Measurements from ENCODE around the gene DPM3.
A peak's percentile ranks its signal among the peaks of the same experiment; 100 is the strongest.
"Not testable (repeated sequence)": the region's sequence is repeated elsewhere in the genome, so short reads cannot be mapped to it uniquely, and the experiment has no call there.

DPM3 gene

GRCh38 chr1:155175281-155175926 lies 35.1 kb upstream of the DPM3 start:
- no peak for DNase-seq

DNA sequence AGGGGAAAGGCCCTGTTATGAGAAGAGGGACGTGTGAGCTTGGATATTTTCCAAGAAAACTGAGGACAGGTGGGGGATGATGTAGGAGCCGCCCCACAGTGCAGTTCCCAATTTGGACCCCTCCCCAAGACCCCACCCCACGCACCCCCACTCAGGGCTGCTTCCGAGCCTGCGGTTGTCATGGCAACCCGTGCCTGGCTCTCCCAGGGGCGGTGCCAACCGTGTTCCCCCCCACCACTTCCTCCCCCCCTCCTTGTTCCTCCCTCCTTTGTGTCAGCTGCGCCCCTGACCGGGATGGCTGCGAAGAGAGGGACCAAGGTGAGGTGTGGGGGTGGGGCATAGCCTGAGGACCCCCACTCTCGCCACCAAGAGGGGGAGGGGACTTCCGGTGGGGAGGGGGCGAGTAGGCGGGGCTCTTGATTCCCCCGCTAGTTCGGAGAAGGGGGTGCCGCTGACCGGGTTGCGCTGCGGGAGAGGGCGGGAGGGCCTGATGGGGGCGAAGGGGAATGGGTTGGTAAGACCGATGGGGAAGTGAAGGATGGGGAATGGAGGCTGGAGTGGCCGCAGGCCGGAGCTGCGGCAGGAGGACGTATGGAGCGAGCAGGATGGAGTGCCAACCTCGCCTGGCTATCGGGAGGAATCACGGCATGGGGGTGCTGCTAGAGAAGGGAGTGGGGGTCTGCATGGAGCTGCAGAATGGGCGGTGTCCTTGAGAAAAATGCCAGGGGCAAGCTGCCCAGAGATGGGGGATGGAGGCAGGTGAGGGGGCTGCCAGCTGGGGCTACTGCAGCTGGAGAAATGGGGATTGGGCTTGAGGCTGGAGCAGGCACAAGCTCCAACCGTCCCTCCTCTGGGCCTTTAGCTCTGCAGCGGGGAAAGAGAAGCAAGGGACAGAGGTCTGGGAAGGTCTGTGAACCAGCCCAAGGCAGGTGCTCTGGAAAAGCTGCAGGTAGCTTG lies 34.3 kb upstream of the DPM3 start:
- peak; percentile 74 for DNase-seq

- peak; percentile 80 for DNase-seq
Measured at GRCh38 chr1:155173478-155174323, 33.4 kb upstream of the DPM3 start, which contains the start of gene TRIM46. Gene TRIM46, plus strand, starts transcription at chr1:155173849. Its CDS starts 118 bp downstream, at chr1:155173967.

DNA sequence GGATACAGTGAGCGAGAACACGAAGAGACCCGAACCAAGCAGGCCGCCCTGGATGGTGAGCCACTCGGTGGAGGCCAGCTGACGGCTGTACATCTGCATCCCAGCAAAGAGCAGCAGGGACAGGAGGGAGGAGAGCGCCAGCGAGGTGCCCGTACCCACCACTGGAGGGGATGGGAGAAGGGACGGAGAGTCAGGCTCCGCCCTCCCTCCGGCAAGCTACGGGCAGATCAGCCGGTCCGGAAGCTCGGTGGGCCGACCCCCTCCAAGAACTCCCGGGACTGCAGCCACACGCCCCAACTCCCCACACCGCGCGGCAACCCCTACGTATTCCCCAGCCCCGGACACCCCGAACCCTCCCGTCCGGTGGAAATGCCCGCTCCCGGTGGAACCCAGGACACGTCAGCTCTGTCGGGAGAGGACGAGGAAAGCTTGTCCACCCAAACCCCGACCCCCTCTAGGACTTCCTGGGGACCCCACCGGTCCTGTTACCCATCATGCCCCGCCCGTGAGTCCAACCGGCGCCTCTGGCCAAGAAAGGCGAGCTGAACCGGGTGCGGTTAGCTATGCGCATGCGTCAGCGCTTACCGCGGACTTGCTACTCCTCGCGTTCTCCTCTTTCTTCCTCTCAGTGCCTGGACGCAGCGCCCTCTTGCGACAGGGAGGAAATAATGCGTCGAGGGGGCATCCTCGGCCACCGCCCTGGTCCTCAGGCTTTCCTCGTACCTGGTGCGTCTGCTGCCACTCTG lies 32.6 kb upstream of the DPM3 start, which contains the start of gene KRTCAP2:
Gene KRTCAP2 (minus strand): TSS at position 573 of the 746 bp plus-strand sequence. CDS start 80 bp downstream, at position 493.
- DNase-seq = peak; percentile 96

GRCh38 chr1:155171836-155172731 lies 31.8 kb upstream of the DPM3 start:
- no peak for DNase-seq

DNA sequence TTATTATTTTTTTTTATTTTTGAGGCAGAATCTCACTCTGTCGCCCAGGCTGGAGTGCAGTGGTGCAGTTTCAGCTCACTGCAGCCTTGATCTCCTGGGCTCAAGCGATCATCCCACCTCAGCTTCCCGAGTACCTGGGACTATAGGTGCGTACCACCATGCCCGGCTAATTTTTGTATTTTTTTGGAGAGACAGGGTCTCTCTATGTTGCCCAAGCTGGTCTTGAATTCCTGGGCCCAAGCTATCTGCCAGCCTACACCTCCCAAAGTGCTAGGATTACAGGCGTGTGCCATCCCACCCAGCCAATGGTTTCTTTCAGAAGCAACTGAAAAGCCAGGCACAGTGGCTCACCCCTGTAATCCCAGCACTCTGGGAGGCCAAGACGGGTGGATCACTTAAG lies 30.5 kb upstream of the DPM3 start:
- no peak for DNase-seq

DNA sequence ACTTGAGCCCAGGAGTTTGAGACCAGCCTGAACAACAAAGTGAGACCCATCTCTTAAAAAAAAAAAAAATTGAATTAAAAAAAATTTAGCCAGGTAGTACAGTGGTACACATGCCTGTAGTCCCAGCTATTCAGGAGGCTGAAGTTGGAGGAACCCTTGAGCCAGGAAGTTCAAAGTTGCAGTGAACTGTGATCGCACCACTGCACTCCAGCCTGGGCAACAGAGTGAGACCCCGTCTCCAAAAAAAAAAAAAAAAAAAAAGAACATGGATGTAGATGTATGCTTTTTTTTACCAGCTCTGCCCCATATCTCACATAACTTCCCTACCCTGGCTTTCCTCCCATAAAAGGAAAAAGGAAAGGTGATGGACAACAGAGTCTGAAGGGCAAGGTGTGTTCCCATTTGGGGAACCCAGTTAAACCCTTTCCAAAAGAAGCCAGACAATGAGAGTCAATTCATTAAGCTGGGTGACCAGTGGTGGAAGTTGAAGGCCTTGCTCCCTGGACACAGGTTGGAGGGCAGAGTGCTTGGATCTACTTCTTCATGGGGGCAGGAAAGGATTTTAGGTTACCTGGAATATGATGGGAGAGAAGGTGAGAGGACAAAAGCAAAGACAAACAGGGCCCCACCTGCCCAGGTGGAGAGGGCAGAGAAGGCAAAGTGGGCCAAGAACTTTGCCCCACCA lies 29.9 kb upstream of the DPM3 start:
- DNase-seq = no peak

- no peak for DNase-seq
Measured at GRCh38 chr1:155169541-155169940, 29.2 kb upstream of the DPM3 start.

GRCh38 chr1:155168456-155169210 lies 28.3 kb upstream of the DPM3 start:
- DNase-seq = no peak

DNA sequence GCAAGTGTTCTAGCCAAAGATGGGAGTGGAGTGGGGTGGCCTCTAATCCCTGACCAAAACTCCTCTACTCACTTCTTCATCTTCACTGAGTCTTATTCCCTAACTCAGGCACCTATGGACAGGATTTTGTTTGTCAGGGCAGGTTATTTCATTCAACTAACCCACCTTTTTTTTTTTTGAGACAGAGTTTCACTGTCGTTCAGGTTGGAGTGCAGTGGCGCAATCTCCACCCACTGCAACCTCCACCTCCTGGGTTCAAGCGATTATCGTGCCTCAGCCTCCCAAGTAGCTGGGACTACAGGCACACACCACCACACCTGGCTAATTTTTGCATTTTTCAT lies 27.7 kb upstream of the DPM3 start:
- DNase-seq = not testable (repeated sequence)

GRCh38 chr1:155167166-155168104 lies 27.1 kb upstream of the DPM3 start:
- DNase-seq = peak; percentile 87

DNA sequence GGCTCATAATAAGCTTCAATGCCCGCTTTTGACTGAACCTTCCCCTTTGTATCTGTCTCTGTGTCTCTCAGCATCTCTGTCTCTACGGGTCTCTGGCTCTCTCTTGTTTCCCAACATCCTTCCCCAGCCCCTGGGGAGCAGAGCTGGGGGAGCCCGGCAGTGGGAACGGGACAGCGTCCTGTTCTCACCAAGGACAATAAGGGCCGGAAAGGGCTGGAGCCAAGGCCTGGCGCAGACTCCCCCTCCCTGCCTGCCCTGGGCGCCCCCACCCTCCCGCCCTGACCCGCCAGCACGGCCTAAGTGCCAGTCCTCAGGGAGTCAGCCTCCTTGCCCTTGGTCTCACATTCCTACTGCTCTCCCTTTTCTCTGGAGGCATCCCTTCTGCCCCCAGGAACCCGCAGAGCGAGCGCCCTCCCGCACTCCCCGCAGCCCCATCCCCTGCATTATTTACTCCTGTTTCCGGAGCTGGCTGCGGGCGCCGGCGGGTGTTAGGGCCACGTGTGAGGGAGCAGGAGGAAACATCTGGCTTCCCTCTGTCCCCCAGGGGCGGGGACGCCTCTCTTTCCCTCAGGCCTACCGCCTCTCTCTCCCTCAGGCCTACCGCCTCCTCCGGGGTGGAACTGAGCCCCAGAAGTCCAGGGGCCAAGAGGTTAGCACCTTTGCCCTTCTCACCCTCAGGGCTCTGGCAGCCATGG lies 26.3 kb upstream of the DPM3 start:
- no peak for DNase-seq

DNA sequence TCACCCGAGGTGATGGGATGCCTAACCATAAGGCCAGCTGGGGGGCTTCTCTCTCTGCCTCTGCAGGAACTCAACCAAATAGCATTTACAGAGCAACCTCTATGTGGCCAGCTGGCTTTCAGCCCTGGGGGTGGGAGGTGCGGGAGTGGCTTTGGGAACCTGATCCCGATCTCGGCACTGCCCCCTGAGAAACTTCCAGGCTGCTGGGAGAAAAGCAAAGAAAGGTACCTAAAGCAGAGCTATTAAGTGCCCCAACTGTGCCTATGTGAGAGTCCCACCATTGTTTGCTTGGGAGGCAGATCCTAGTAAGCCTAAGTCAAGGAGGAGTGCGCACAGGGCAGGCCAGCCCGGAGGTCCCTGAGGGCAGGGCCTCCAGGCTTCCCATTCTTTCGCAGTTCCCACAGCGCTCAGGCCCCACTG lies 25.7 kb upstream of the DPM3 start:
- no peak for DNase-seq

DNA sequence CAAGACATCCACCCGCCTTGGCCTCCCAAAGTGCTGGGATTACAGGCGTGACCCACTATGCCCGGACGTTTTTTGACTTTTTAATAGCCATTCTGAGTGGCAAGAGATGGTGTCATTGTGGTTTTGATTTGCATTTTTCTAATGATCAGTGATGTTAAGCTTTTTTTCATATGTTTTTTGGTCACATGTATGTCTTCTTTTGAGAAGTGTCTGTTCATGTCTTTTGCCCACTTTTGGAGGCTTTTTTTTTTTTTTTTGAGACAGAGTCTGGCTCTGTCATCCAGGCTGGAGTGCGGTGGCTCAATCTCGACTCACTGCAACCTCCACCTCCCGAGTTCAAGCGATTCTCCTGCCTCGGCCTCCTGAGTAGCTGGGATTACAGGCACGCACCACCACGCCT lies 24.3 kb upstream of the DPM3 start:
- DNase-seq = not testable (repeated sequence)

GRCh38 chr1:155163785-155164184 lies 23.5 kb upstream of the DPM3 start:
- DNase-seq = not testable (repeated sequence)

- DNase-seq = not testable (repeated sequence)
Measured at GRCh38 chr1:155162631-155163030, 22.3 kb upstream of the DPM3 start.

DNA sequence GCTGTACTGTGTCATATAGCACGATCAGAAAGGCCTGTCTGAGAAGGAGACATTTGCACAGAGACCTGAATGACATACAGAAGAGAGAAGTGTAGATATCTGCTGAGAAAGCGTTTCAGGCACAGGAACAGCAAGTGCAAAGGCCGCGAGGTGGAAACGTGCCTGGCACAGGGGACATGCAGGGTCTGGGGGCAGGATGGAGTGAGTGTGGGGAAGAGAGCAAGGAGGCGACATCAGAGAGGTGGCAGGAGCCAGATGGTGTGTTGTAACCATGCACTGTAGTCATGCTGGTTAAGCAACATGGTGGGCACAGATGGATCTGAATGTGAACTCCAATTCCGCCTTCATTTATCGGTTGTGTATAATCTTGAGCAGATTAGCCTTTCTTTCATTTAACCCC lies 19.8 kb upstream of the DPM3 start:
- no peak for DNase-seq

DNA sequence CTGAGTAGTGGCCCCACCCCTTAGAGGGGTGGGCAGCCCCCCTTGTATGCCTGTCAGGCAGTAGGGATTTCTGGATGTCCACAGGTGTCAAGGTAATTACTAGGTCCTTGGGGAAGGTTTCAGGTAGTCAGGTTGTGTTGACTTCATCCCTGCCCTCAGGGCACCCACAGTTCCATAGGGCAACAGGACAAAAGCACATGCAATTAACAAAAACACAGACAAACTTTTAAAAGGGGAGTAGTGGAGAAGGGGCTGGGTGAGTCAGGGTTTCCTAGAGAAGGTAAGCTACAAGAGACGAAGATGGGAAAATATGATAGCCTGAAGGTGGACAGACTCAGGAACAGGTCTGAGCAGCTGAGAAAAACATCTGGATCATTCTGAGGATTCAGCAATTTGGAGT lies 18.7 kb upstream of the DPM3 start:
- DNase-seq = no peak

All from CD4-positive, alpha-beta T cell treated with Interleukin-17A for 1 hour (primary cell).